ENCODE results near the gene KCNN2. TPM values are rescaled to one million over a fixed set of nuclear protein-coding genes. Genes with fewer than 3 reads are reported as not detected.

The KCNN2 gene
- polyA plus RNA-seq, 4 donors = 0.18 to 0.19 TPM; not detected in 2

- Histone ChIP-seq H3K9me3 (ENCODE audit: control insufficient read depth in 2 of 2, insufficient read depth in 1 of 2, low read depth in 1 of 2, low read length in 1 of 2) (no peaks in the 10 kb centered on the region), H3K27ac (ENCODE audit: low read depth in 1 of 3, low read length in 2 of 3) (no peak overlapping the region), H3K4me3 (ENCODE audit: low read depth in 1 of 3, low read length in 3 of 3) (no peak overlapping the region), H3K36me3 (ENCODE audit: control insufficient read depth in 3 of 3, insufficient read depth in 2 of 3, low read depth in 1 of 3, low read length in 3 of 3) (no peaks in the 10 kb centered on the region), H3K4me1 (ENCODE audit: control insufficient read depth in 3 of 3, insufficient read depth in 2 of 3, low read depth in 1 of 3, low read length in 2 of 3) (no peaks in the 10 kb centered on the region), H3K27me3 (ENCODE audit: control insufficient read depth in 3 of 3, insufficient read depth in 3 of 3, low read length in 3 of 3) (peaks cover 13 to 19% (median 14%) of the 10 kb centered on the region in 3 donors)
- FAIRE-seq (no peak), DNase-seq (no peak)
- 58 to 69% (median 64%) methylated on average over 2 of the region's 2 CpGs for WGBS, 3 donors
These were observed 5.2 kb downstream of the KCNN2 start for GRCh38 chr5:114367029-114367428.

GRCh38 chr5:114369680-114370417, 8.0 kb downstream of the KCNN2 start:
- Histone ChIP-seq H3K4me1 (ENCODE audit: control insufficient read depth in 3 of 3, insufficient read depth in 2 of 3, low read depth in 1 of 3, low read length in 2 of 3) (no peaks in the 10 kb centered on the region), H3K27me3 (ENCODE audit: control insufficient read depth in 3 of 3, insufficient read depth in 3 of 3, low read length in 3 of 3) (no peaks in the 10 kb centered on the region), H3K36me3 (ENCODE audit: control insufficient read depth in 3 of 3, insufficient read depth in 2 of 3, low read depth in 1 of 3, low read length in 3 of 3) (no peaks in the 10 kb centered on the region), H3K27ac (ENCODE audit: low read depth in 1 of 3, low read length in 2 of 3) (no peak overlapping the region), H3K4me3 (ENCODE audit: low read depth in 1 of 3, low read length in 3 of 3) (no peak overlapping the region), H3K9me3 (ENCODE audit: control insufficient read depth in 2 of 2, insufficient read depth in 1 of 2, low read depth in 1 of 2, low read length in 1 of 2) (no peaks in the 10 kb centered on the region)
- FAIRE-seq (no peak), DNase-seq (no peak)
- WGBS, 3 donors = 64 to 68% (median 64%) methylated on average over 7 of the region's 7 CpGs

- FAIRE-seq (no peak), DNase-seq (no peak)
- no peaks in the 10 kb centered on the region for H3K9me3 ChIP-seq (ENCODE audit: control insufficient read depth in 2 of 2, insufficient read depth in 1 of 2, low read depth in 1 of 2, low read length in 1 of 2)
- H3K4me1 ChIP-seq (ENCODE audit: control insufficient read depth in 3 of 3, insufficient read depth in 2 of 3, low read depth in 1 of 3, low read length in 2 of 3) = no peaks in the 10 kb centered on the region
- no peak overlapping the region for H3K27ac ChIP-seq (ENCODE audit: low read depth in 1 of 3, low read length in 2 of 3)
- 60 to 64% (median 63%) methylated on average over 7 of the region's 7 CpGs for WGBS, 3 donors
- no peaks in the 10 kb centered on the region for H3K27me3 ChIP-seq (ENCODE audit: control insufficient read depth in 3 of 3, insufficient read depth in 3 of 3, low read length in 3 of 3)
- no peak overlapping the region for H3K4me3 ChIP-seq (ENCODE audit: low read depth in 1 of 3, low read length in 3 of 3)
- H3K36me3 ChIP-seq (ENCODE audit: control insufficient read depth in 3 of 3, insufficient read depth in 2 of 3, low read depth in 1 of 3, low read length in 3 of 3) = no peaks in the 10 kb centered on the region
These were observed 15.4 kb downstream of the KCNN2 start for GRCh38 chr5:114377050-114377844.

GRCh38 chr5:114377946-114378345, 16.1 kb downstream of the KCNN2 start:
- WGBS, 3 donors = 41 to 69% (median 59%) methylated on average over 6 of the region's 6 CpGs
- DNase-seq = no peak
- H3K4me3 ChIP-seq (ENCODE audit: low read depth in 1 of 3, low read length in 3 of 3) = no peak overlapping the region

DNA sequence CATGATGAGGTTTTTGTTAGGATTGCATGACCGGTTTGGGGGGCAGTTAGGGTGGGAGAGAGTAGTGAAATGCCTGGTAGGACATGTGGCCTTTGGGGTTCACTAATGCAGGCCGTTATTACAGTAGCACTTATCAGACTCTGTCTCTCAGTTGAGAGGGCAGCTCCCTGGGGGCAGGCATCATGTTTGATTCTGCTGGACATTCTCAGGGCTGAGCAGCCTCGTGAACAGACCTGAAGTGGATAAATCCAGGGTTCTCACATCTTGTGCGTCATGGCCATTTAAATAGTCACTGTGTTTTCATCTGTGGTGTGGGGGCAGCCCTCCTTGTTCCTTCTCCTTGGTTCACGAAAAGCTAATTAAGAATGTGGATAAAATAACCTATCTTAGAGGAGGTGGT, 18.9 kb downstream of the KCNN2 start:
- no peak for DNase-seq
- no peak for FAIRE-seq

More at GRCh38 chr5:114377946-114378345, 16.1 kb downstream of the KCNN2 start:
- Histone ChIP-seq H3K36me3 (ENCODE audit: control insufficient read depth in 3 of 3, insufficient read depth in 2 of 3, low read depth in 1 of 3, low read length in 3 of 3) (no peaks in the 10 kb centered on the region), H3K27me3 (ENCODE audit: control insufficient read depth in 3 of 3, insufficient read depth in 3 of 3, low read length in 3 of 3) (no peaks in the 10 kb centered on the region), H3K4me1 (ENCODE audit: control insufficient read depth in 3 of 3, insufficient read depth in 2 of 3, low read depth in 1 of 3, low read length in 2 of 3) (no peaks in the 10 kb centered on the region), H3K9me3 (ENCODE audit: control insufficient read depth in 2 of 2, insufficient read depth in 1 of 2, low read depth in 1 of 2, low read length in 1 of 2) (no peaks in the 10 kb centered on the region), H3K27ac (ENCODE audit: low read depth in 1 of 3, low read length in 2 of 3) (no peak overlapping the region)
- FAIRE-seq = no peak

DNA sequence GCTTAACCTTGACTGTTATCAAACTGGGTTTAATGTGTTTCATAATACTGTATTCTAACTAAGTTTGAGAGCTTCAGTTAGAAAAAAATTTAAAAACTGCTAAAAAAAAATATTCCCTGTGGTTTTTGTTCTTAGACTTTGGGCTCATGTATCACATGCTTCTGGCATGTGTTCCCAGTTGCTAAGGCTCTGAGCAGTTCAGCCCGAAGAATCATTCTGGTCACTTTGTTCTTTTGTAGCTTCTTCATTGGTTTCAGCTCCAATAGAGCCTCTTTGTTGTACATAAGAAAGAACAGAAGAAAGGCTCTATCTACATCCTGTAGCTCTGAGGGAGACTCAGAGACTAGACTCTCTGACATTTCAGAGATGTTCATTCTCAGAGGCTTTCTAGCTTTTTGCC, 25.6 kb downstream of the KCNN2 start:
- H3K4me3 ChIP-seq (ENCODE audit: low read depth in 1 of 3, low read length in 3 of 3) = no peak overlapping the region
- WGBS, 3 donors = 77 to 89% (median 86%) methylated on average over 1 of the region's 1 CpG
- no peak overlapping the region for H3K27ac ChIP-seq (ENCODE audit: low read depth in 1 of 3, low read length in 2 of 3)
- DNase-seq = no peak
- no peaks in the 10 kb centered on the region for H3K27me3 ChIP-seq (ENCODE audit: control insufficient read depth in 3 of 3, insufficient read depth in 3 of 3, low read length in 3 of 3)
- FAIRE-seq = no peak
- H3K9me3 ChIP-seq (ENCODE audit: control insufficient read depth in 2 of 2, insufficient read depth in 1 of 2, low read depth in 1 of 2, low read length in 1 of 2) = no peaks in the 10 kb centered on the region
- no peaks in the 10 kb centered on the region for H3K36me3 ChIP-seq (ENCODE audit: control insufficient read depth in 3 of 3, insufficient read depth in 2 of 3, low read depth in 1 of 3, low read length in 3 of 3)
- H3K4me1 ChIP-seq (ENCODE audit: control insufficient read depth in 3 of 3, insufficient read depth in 2 of 3, low read depth in 1 of 3, low read length in 2 of 3) = no peaks in the 10 kb centered on the region

More for the DNA sequence above, 18.9 kb downstream of the KCNN2 start:
- no peak overlapping the region for H3K4me3 ChIP-seq (ENCODE audit: low read depth in 1 of 3, low read length in 3 of 3)
- H3K4me1 ChIP-seq (ENCODE audit: control insufficient read depth in 3 of 3, insufficient read depth in 2 of 3, low read depth in 1 of 3, low read length in 2 of 3) = no peaks in the 10 kb centered on the region
- H3K27me3 ChIP-seq (ENCODE audit: control insufficient read depth in 3 of 3, insufficient read depth in 3 of 3, low read length in 3 of 3) = no peaks in the 10 kb centered on the region
- 57 to 62% (median 60%) methylated on average over 5 of the region's 5 CpGs for WGBS, 3 donors
- H3K36me3 ChIP-seq (ENCODE audit: control insufficient read depth in 3 of 3, insufficient read depth in 2 of 3, low read depth in 1 of 3, low read length in 3 of 3) = no peaks in the 10 kb centered on the region
- no peaks in the 10 kb centered on the region for H3K9me3 ChIP-seq (ENCODE audit: control insufficient read depth in 2 of 2, insufficient read depth in 1 of 2, low read depth in 1 of 2, low read length in 1 of 2)
- H3K27ac ChIP-seq (ENCODE audit: low read depth in 1 of 3, low read length in 2 of 3) = no peak overlapping the region

DNA sequence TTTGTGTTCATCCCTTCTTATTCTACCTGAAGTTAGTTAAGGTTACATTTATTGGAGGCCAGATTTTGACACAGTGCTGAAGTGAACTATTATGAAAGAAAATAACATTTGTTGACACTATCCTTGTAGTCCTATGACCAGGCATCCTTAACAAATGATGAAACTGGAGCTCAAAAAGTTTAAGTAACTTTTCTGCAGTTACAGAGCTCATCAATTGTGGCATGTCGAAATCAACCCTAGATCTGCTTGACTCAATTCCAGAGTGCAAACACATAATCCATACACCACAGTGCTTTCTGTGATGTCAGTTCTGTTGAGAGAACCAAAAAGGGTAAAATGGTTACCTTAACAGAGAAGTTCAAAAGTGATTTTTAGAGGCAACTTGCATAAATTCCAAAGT, 28.6 kb downstream of the KCNN2 start:
- Histone ChIP-seq H3K27ac (ENCODE audit: low read depth in 1 of 3, low read length in 2 of 3) (no peak overlapping the region), H3K27me3 (ENCODE audit: control insufficient read depth in 3 of 3, insufficient read depth in 3 of 3, low read length in 3 of 3) (no peaks in the 10 kb centered on the region), H3K4me1 (ENCODE audit: control insufficient read depth in 3 of 3, insufficient read depth in 2 of 3, low read depth in 1 of 3, low read length in 2 of 3) (no peaks in the 10 kb centered on the region), H3K36me3 (ENCODE audit: control insufficient read depth in 3 of 3, insufficient read depth in 2 of 3, low read depth in 1 of 3, low read length in 3 of 3) (no peaks in the 10 kb centered on the region), H3K4me3 (ENCODE audit: low read depth in 1 of 3, low read length in 3 of 3) (no peak overlapping the region), H3K9me3 (ENCODE audit: control insufficient read depth in 2 of 2, insufficient read depth in 1 of 2, low read depth in 1 of 2, low read length in 1 of 2) (no peaks in the 10 kb centered on the region)
- 68 to 86% (median 84%) methylated on average over 1 of the region's 1 CpG for WGBS, 3 donors
- FAIRE-seq (no peak), DNase-seq (no peak)

DNA sequence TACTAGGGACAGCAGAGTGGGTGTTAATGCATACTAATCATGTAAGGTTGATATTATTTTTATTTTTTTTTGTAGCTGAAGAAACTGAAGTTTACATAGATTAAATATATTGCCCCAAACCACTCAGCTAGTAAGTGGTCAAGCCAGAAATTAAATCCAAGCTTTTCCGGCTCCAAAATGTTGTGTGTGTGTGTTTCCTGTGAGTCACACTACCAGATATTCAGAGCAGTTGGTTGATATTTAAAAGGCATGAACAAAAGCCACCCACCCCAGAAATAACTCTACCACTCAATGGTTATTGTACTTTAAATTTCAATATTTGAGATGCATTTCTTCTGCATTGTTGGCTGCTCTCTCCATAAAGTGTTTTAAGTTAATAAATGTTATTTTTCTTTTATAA, 29.5 kb downstream of the KCNN2 start:
- Histone ChIP-seq H3K27ac (ENCODE audit: low read depth in 1 of 3, low read length in 2 of 3) (no peak overlapping the region), H3K4me1 (ENCODE audit: control insufficient read depth in 3 of 3, insufficient read depth in 2 of 3, low read depth in 1 of 3, low read length in 2 of 3) (no peaks in the 10 kb centered on the region), H3K27me3 (ENCODE audit: control insufficient read depth in 3 of 3, insufficient read depth in 3 of 3, low read length in 3 of 3) (no peaks in the 10 kb centered on the region), H3K4me3 (ENCODE audit: low read depth in 1 of 3, low read length in 3 of 3) (no peak overlapping the region), H3K9me3 (ENCODE audit: control insufficient read depth in 2 of 2, insufficient read depth in 1 of 2, low read depth in 1 of 2, low read length in 1 of 2) (no peaks in the 10 kb centered on the region), H3K36me3 (ENCODE audit: control insufficient read depth in 3 of 3, insufficient read depth in 2 of 3, low read depth in 1 of 3, low read length in 3 of 3) (no peaks in the 10 kb centered on the region)
- FAIRE-seq = no peak
- 68 to 84% (median 70%) methylated on average over 1 of the region's 1 CpG for WGBS, 3 donors
- DNase-seq = no peak

Data from small intestine (tissue), 7 donors.